Mesodermal cell (in vitro differentiated cells): Measurements from ENCODE around the gene TAMALIN.

Experiments
- H3K27ac ChIP-seq: 2 replicates; pipeline ENCODE4 v1.7.0; 2013; ENCODE audit warnings: mild to moderate bottlenecking, low read depth, low read length, moderate library complexity; ENCODE audit not compliant: severe bottlenecking
- H3K36me3 ChIP-seq: 2 replicates; pipeline ENCODE4 v1.7.1; 2013; ENCODE audit warnings: mild to moderate bottlenecking, low read length, moderate library complexity; ENCODE audit not compliant: control insufficient read depth, insufficient read depth
- H3K4me1 ChIP-seq: one replicate; pipeline ENCODE4 v1.7.1; 2013; ENCODE audit warnings: mild to moderate bottlenecking, low read length; ENCODE audit not compliant: insufficient read depth, control insufficient read depth, poor library complexity, severe bottlenecking
- H3K4me3 ChIP-seq: 2 replicates; pipeline ENCODE4 v1.7.0; 2013; ENCODE audit warnings: low read length, control low read depth, mild to moderate bottlenecking; ENCODE audit not compliant: insufficient read depth, poor library complexity, severe bottlenecking; ENCODE audit errors: extremely low read depth
- H3K9me3 ChIP-seq: 2 replicates; pipeline ENCODE4 v1.7.1; 2013; ENCODE audit warnings: mild to moderate bottlenecking, low read length, moderate library complexity; ENCODE audit not compliant: control insufficient read depth
- WGBS, 2 experiments: methylation state at CpG; one replicate each; pipeline ENCODE4 v1.1.5; 2013; ENCODE audit warnings: missing lambda C conversion rate in 2 of 2; ENCODE audit not compliant: insufficient coverage in 2 of 2; 5-methylcytosine and 5-hydroxymethylcytosine counted together

TAMALIN gene

DNA sequence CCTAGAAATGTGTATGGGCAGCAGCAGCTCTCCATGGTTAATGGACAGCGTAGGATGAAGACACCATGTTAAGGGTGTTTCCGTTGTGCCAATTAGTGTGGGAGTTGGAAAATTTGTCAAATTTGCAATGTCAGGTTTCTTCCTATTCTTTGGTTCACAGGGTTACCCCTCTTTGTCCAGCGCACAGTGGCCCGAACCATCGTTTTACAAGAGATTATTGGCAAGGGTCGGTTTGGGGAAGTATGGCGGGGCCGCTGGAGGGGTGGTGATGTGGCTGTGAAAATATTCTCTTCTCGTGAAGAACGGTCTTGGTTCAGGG, 26.0 kb upstream of the TAMALIN start:
- peaks cover 27% of the 10 kb centered on the region for H3K4me1 ChIP-seq
- no peaks in the 10 kb centered on the region for H3K9me3 ChIP-seq
- H3K27ac ChIP-seq = no peak overlapping the region
- peaks cover 85% of the 10 kb centered on the region for H3K36me3 ChIP-seq
- no peak overlapping the region for H3K4me3 ChIP-seq
- 92 to 93% methylated on average over 5 to 7 of the region's 10 CpGs for WGBS, 2 experiments

DNA sequence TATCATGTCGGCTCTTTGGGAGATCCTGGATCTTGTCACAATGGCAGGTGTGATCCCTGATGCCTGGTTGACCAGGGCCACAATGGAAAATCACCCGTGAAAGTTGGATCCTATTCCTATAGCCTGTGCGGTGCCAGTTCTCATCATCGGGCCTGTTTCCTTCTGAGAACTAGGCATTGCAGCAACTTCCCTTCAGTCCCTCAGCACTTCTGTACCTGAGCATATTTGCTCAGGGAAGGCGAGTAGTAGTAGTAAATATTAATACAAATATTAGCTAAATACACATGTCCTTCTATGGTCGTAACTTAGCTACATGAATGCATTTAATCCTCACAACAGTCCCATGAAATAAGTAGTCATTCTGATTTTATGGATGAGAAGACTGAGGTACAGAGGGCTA, 22.1 kb upstream of the TAMALIN start:
- Histone ChIP-seq H3K27ac (no peak overlapping the region), H3K4me1 (peaks cover 1% of the 10 kb centered on the region), H3K9me3 (no peaks in the 10 kb centered on the region), H3K4me3 (no peak overlapping the region), H3K36me3 (peaks cover 89% of the 10 kb centered on the region)
- WGBS, 2 experiments = 95 to 96% methylated on average over 4 of the region's 6 CpGs

GRCh38 chr12:51985154-51985835, 21.5 kb upstream of the TAMALIN start:
- Histone ChIP-seq H3K4me3 (no peak overlapping the region), H3K27ac (no peak overlapping the region), H3K4me1 (no peaks in the 10 kb centered on the region), H3K9me3 (no peaks in the 10 kb centered on the region), H3K36me3 (peaks cover 84% of the 10 kb centered on the region)
- WGBS, 2 experiments = 89 to 90% methylated on average over 8 of the region's 9 CpGs

DNA sequence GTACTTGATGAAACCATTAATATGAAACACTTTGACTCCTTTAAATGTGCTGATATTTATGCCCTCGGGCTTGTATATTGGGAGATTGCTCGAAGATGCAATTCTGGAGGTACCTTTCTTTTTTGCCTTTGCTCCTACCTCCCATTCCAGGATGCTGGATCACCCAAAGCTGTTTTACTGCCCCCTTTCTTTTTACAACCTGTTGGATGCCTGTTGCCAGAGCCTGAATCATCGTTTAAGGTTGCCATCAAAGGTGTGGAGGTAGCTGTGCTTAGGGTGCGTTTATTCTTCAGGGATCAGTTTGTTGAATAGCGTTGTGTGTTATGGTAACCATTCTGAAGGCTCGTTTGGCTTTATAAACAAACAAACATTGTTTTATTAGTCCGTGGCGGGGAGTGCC, 19.9 kb upstream of the TAMALIN start:
- H3K27ac ChIP-seq = no peak overlapping the region
- H3K4me3 ChIP-seq = no peak overlapping the region
- H3K36me3 ChIP-seq = peaks cover 77% of the 10 kb centered on the region
- 94 to 98% methylated on average over 4 to 7 of the region's 8 CpGs for WGBS, 2 experiments
- no peaks in the 10 kb centered on the region for H3K9me3 ChIP-seq
- no peaks in the 10 kb centered on the region for H3K4me1 ChIP-seq

DNA sequence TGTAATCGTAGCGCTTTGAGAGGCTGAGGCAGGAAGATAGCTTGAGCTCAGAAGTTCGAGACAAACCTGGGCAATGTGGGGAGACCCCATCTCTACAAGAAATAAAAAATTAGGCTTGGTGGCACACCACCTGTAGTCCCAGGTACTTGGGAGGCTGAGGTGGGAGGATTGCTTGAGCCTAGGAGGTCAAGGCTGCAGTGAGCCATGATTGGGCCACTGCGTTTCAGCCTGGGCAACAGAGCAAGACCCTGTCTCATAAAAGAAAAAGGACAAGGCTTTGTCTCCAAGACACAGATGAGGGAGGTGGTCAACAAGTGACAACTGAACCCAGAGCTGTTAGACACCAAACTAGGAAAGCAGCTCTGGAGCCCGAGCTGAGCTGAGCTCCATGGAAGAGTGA, 14.5 kb upstream of the TAMALIN start:
- Histone ChIP-seq H3K4me3 (no peak overlapping the region), H3K27ac (no peak overlapping the region), H3K36me3 (peaks cover 54% of the 10 kb centered on the region), H3K4me1 (peaks cover 25% of the 10 kb centered on the region), H3K9me3 (no peaks in the 10 kb centered on the region)
- 100% methylated on average over 1 to 5 of the region's 5 CpGs for WGBS, 2 experiments

- WGBS, 2 experiments = 98 to 100% methylated on average over 7 to 12 of the region's 17 CpGs
- Histone ChIP-seq H3K27ac (peak overlapping the region; percentile 75), H3K9me3 (no peaks in the 10 kb centered on the region), H3K36me3 (peaks cover 52% of the 10 kb centered on the region), H3K4me1 (peaks cover 25% of the 10 kb centered on the region), H3K4me3 (no peak overlapping the region)
Observed at GRCh38 chr12:51994539-51994820, 12.3 kb upstream of the TAMALIN start.

DNA sequence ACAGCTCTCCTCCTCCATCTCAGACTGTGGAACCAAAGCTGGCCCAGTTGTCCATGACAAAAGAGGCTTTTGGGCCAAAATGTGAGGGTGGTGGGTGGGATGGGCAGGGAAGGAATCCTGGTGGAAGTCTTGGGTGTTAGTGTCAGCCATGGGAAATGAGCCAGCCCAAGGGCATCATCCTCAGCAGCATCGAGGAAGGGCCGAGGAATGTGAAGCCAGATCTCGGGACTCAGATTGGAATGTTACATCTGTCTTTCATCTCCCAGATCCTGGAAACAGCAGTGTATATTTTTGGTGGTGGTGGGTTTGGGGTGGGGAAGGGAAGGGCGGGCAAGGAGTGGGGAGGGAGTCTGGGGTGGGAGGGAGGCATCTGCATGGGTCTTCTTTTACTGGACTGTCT, 11.8 kb upstream of the TAMALIN start:
- Histone ChIP-seq H3K27ac (peak overlapping the region; percentile 75), H3K9me3 (no peaks in the 10 kb centered on the region), H3K4me3 (no peak overlapping the region), H3K36me3 (peaks cover 50% of the 10 kb centered on the region), H3K4me1 (peaks cover 25% of the 10 kb centered on the region)
- 61 to 74% methylated on average over 2 to 4 of the region's 4 CpGs for WGBS, 2 experiments

DNA sequence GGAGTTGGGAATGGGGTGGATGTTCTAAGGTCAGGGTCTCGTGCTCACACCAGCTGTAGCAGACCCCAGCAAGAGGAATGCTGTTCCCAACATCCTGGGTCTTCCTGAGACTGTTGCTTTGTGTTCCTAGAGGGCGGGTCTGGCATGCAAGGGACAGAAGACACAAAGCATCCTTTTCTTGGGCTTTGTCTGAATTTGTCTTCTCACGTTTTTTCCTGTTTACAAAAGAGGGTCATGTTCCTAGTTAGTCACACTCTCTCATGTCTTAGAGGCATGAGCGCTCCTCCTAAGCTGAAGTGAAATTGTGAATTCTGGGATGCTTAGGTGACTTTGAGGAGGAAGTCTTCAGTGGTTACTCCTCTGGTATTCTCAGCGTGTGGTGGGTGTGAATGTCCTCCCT, 9.6 kb upstream of the TAMALIN start:
- peaks cover 50% of the 10 kb centered on the region for H3K36me3 ChIP-seq

DNA sequence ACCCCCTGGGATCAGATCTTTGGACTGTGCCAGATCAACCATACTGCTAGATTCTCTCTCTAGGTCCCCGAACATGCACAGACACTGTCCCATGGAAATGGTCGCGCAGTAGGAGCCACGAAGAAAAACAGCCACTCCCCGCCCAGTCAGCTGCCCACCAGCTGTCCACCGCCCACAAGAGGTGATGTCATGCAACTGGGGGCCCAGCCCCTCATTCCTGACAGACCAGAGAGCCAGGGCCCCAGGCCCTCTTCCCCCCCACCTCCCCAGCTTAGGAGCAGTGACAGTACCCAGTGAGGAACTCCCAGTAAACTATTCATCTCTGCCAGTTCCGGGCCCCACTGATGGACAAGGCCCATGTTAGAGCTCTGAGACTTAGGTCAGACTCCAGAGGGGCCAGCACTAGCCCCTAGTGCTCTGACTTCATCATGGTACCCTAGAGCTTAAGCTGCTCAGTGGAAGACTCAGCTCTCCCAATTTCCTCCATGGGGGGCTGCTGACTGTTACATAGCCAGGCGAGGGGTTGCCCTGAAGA, 3.7 kb upstream of the TAMALIN start:
- Histone ChIP-seq H3K4me3 (no peak overlapping the region), H3K36me3 (peaks cover 17% of the 10 kb centered on the region), H3K9me3 (no peaks in the 10 kb centered on the region), H3K27ac (no peak overlapping the region), H3K4me1 (peaks cover 3% of the 10 kb centered on the region)
- WGBS, 2 experiments = 92 to 96% methylated on average over 7 of the region's 8 CpGs

More for the DNA sequence above, 9.6 kb upstream of the TAMALIN start:
- Histone ChIP-seq H3K4me1 (peaks cover 25% of the 10 kb centered on the region), H3K4me3 (no peak overlapping the region), H3K27ac (no peak overlapping the region), H3K9me3 (no peaks in the 10 kb centered on the region)
- 83 to 93% methylated on average over 2 to 4 of the region's 5 CpGs for WGBS, 2 experiments

GRCh38 chr12:52003591-52003990, 3.2 kb upstream of the TAMALIN start:
- Histone ChIP-seq H3K27ac (no peak overlapping the region), H3K9me3 (no peaks in the 10 kb centered on the region), H3K4me1 (peaks cover 3% of the 10 kb centered on the region), H3K4me3 (no peak overlapping the region), H3K36me3 (peaks cover 13% of the 10 kb centered on the region)
- 95% methylated on average over 5 to 6 of the region's 6 CpGs for WGBS, 2 experiments

GRCh38 chr12:52004042-52004648, 2.6 kb upstream of the TAMALIN start:
- H3K4me3 ChIP-seq = no peak overlapping the region

More at GRCh38 chr12:52004042-52004648, 2.6 kb upstream of the TAMALIN start:
- H3K9me3 ChIP-seq = no peaks in the 10 kb centered on the region
- 65 to 79% methylated on average over 4 of the region's 5 CpGs for WGBS, 2 experiments
- H3K36me3 ChIP-seq = peaks cover 14% of the 10 kb centered on the region
- H3K4me1 ChIP-seq = peaks cover 8% of the 10 kb centered on the region
- H3K27ac ChIP-seq = peak overlapping the region; percentile 16
